ENCODE data around the gene SLAMF7. TPM values are rescaled to one million over a fixed set of nuclear protein-coding genes. Genes with fewer than 3 reads are reported as not detected.

The SLAMF7 gene
- total RNA-seq, 4 donors from 2014 or later: 0.22 to 0.90 (median 0.51) TPM

- H3K36me3 ChIP-seq: no peaks in the 10 kb centered on the region
- H3K27ac ChIP-seq: no peak overlapping the region
- peaks cover 0 to 4% (median 0%) of the 10 kb centered on the region in 4 donors for H3K4me1 ChIP-seq
- TF ChIP-seq, protein P1, sequence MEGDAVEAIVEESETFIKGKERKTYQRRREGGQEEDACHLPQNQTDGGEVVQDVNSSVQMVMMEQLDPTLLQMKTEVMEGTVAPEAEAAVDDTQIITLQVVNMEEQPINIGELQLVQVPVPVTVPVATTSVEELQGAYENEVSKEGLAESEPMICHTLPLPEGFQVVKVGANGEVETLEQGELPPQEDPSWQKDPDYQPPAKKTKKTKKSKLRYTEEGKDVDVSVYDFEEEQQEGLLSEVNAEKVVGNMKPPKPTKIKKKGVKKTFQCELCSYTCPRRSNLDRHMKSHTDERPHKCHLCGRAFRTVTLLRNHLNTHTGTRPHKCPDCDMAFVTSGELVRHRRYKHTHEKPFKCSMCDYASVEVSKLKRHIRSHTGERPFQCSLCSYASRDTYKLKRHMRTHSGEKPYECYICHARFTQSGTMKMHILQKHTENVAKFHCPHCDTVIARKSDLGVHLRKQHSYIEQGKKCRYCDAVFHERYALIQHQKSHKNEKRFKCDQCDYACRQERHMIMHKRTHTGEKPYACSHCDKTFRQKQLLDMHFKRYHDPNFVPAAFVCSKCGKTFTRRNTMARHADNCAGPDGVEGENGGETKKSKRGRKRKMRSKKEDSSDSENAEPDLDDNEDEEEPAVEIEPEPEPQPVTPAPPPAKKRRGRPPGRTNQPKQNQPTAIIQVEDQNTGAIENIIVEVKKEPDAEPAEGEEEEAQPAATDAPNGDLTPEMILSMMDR (IDR thresholded peaks at IDR 0.05): no peak
- WGBS, 2 donors: 79 to 81% methylated on average over 1 of the region's 1 CpG
- peaks cover 0 to 7% (median 0%) of the 10 kb centered on the region in 4 donors for H3K9me3 ChIP-seq
- no peak for DNase-seq (ENCODE audit: low spot score in 2 of 2)
- H3K4me3 ChIP-seq: no peak overlapping the region
- no peaks in the 10 kb centered on the region for H3K27me3 ChIP-seq
These were observed 7.1 kb upstream of the SLAMF7 start for GRCh38 chr1:160731990-160732389.

DNA sequence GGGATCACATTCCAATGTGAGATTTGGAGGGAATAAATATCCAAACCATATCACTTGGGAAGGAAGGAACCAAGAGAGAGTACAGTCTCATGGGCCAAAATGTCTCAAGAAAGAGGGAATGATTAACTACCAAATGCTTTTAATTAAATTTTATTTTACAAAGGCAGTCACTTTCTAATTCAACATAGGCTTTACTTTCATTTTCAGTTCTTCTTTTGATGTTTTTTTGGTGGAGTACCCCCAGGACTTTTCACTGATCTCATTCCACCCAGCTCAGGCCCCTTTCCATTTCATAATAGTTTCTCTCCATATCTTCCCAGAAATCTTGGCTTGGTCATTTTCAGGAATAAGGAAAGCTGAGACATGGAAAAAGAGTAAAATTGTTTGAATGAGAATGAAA lies 5.1 kb upstream of the SLAMF7 start:
- H3K4me3 ChIP-seq: no peak overlapping the region
- H3K27ac ChIP-seq: no peak overlapping the region
- no peaks in the 10 kb centered on the region for H3K36me3 ChIP-seq
- no peaks in the 10 kb centered on the region for H3K4me1 ChIP-seq
- DNase-seq (ENCODE audit: low spot score in 2 of 2): no peak
- TF ChIP-seq EP300 (IDR thresholded peaks at IDR 0.05) (no peak), POLR2A (IDR thresholded peaks at IDR 0.05) (no peak)
- TF ChIP-seq, protein P1 (IDR thresholded peaks at IDR 0.05): no peak
- no peaks in the 10 kb centered on the region for H3K27me3 ChIP-seq
- H3K9me3 ChIP-seq: peaks cover 0 to 10% (median 0%) of the 10 kb centered on the region in 4 donors

DNA sequence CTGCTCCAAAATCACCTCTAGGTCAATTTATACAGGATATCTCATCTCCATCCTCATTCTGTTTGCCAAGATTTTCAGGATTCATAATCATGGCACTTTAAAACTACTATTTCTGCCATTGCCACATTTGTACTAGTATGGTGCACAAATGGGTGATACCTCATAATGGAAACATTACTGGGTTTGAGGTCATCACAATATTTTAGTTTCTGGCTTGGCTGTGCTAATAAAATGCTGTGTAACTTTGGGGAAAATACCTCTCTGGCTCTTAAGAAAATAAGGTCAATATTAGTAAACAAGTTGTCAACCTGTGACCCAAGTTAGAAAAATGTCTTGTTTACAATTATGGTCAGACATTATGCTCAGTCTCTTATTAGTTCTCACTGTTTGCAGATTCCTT lies 4.7 kb upstream of the SLAMF7 start:
- no peaks in the 10 kb centered on the region for H3K27me3 ChIP-seq
- no peak overlapping the region for H3K4me3 ChIP-seq
- peaks cover 0 to 10% (median 0%) of the 10 kb centered on the region in 4 donors for H3K9me3 ChIP-seq
- no peak for DNase-seq (ENCODE audit: low spot score in 2 of 2)
- H3K4me1 ChIP-seq: no peaks in the 10 kb centered on the region
- H3K27ac ChIP-seq: no peak overlapping the region
- H3K36me3 ChIP-seq: no peaks in the 10 kb centered on the region
- no peak for TF ChIP-seq POLR2A (IDR thresholded peaks at IDR 0.05)
- TF ChIP-seq EP300 (IDR thresholded peaks at IDR 0.05): no peak
- TF ChIP-seq, protein P1 (IDR thresholded peaks at IDR 0.05): no peak

GRCh38 chr1:160738271-160738670 lies 776 bp upstream of the SLAMF7 start:
- Histone ChIP-seq H3K9me3 (peaks cover 0 to 10% (median 0%) of the 10 kb centered on the region in 4 donors), H3K4me1 (no peaks in the 10 kb centered on the region), H3K4me3 (no peak overlapping the region), H3K27me3 (no peaks in the 10 kb centered on the region), H3K27ac (no peak overlapping the region), H3K36me3 (no peaks in the 10 kb centered on the region)
- no peak for DNase-seq (ENCODE audit: low spot score in 2 of 2)
- 76 to 82% methylated on average over 2 of the region's 2 CpGs for WGBS, 2 donors
- no peak for TF ChIP-seq POLR2A (IDR thresholded peaks at IDR 0.05)
- no peak for TF ChIP-seq EP300 (IDR thresholded peaks at IDR 0.05)
- TF ChIP-seq, protein P1 (IDR thresholded peaks at IDR 0.05): no peak

- WGBS, 2 donors: 76 to 86% methylated on average over 5 of the region's 5 CpGs
- TF ChIP-seq POLR2A (IDR thresholded peaks at IDR 0.05) (no peak), EP300 (IDR thresholded peaks at IDR 0.05) (no peak)
- TF ChIP-seq, protein P1 (IDR thresholded peaks at IDR 0.05): no peak
- Histone ChIP-seq H3K27ac (peak overlapping the region in 1 of 4 donors; percentile 2), H3K36me3 (no peaks in the 10 kb centered on the region), H3K4me1 (no peaks in the 10 kb centered on the region), H3K4me3 (no peak overlapping the region), H3K27me3 (no peaks in the 10 kb centered on the region), H3K9me3 (peaks cover 0 to 10% (median 0%) of the 10 kb centered on the region in 4 donors)
- no peak for DNase-seq (ENCODE audit: low spot score in 2 of 2)
These were observed 1.2 kb downstream of the SLAMF7 start for GRCh38 chr1:160740133-160740688.
